Mammary epithelial cell (primary cell): ENCODE data around the gene ZSWIM7.

ENCODE experiments used
- CTCF ChIP-seq, 2 donors: IDR thresholded peaks in 1 of 2; conservative IDR thresholded peaks in 1 of 2; 2 replicates each; pipeline ENCODE4 v1.5.1; 2011 to 2012; ENCODE audit warnings: inconsistent platforms in 2 of 2, low read length in 2 of 2, mild to moderate bottlenecking in 2 of 2, control low read depth in 1 of 2, low read depth in 1 of 2; ENCODE audit not compliant: insufficient read depth in 1 of 2; ENCODE audit errors: extremely low read depth in 1 of 2
- EZH2 ChIP-seq: IDR thresholded peaks from 2 replicates; pipeline ENCODE4 v1.6.1; 2012; ENCODE audit warnings: low read length, inconsistent platforms, borderline replicate concordance

- no peak for TF ChIP-seq CTCF (conservative IDR thresholded peaks at IDR 0.05 in 1 of 2, IDR thresholded peaks at IDR 0.05 in 1 of 2; ENCODE audit: extremely low read depth in 1 of 2, insufficient read depth in 1 of 2, low read depth in 1 of 2, low read length in 2 of 2)
- no peak for TF ChIP-seq EZH2
Observed at GRCh38 chr17:16033729-16034349, 34.3 kb upstream of the ZSWIM7 start.
